ENCODE data around the gene KRTAP5-8.
"Not testable (repeated sequence)": the region's sequence is repeated elsewhere in the genome, so short reads cannot be mapped to it uniquely, and the experiment has no call there.

KRTAP5-8 gene

GRCh38 chr11:71575723-71576424 lies 38.0 kb downstream of the KRTAP5-8 start:
- no peak for DNase-seq

GRCh38 chr11:71576688-71577465 lies 39.1 kb downstream of the KRTAP5-8 start:
- DNase-seq: not testable (repeated sequence)

- DNase-seq: no peak
Observed at GRCh38 chr11:71577469-71578004, 39.7 kb downstream of the KRTAP5-8 start.

GRCh38 chr11:71579513-71579912 lies 41.7 kb downstream of the KRTAP5-8 start:
- DNase-seq: not testable (repeated sequence)

- DNase-seq: no peak
Observed at GRCh38 chr11:71580057-71581003, 42.5 kb downstream of the KRTAP5-8 start.

GRCh38 chr11:71581826-71582225 lies 44.0 kb downstream of the KRTAP5-8 start:
- no peak for DNase-seq

GRCh38 chr11:71582309-71582895 lies 44.6 kb downstream of the KRTAP5-8 start, which contains the start of gene KRTAP5-11:
TSS of gene KRTAP5-11 (minus strand) at chr11:71582875. CDS start at chr11:71582837, 38 bp downstream.
- DNase-seq: no peak

GRCh38 chr11:71582969-71583368 lies 45.1 kb downstream of the KRTAP5-8 start:
- not testable (repeated sequence) for DNase-seq

- DNase-seq: not testable (repeated sequence)
Observed at GRCh38 chr11:71585673-71586072, 47.8 kb downstream of the KRTAP5-8 start.

GRCh38 chr11:71588314-71588713 lies 50.5 kb downstream of the KRTAP5-8 start:
- DNase-seq: not testable (repeated sequence)

All from CD4-positive, alpha-beta T cell treated with Interleukin-15 for 1 hour (primary cell).